ENCODE data around the gene ERICH6B.

DNA sequence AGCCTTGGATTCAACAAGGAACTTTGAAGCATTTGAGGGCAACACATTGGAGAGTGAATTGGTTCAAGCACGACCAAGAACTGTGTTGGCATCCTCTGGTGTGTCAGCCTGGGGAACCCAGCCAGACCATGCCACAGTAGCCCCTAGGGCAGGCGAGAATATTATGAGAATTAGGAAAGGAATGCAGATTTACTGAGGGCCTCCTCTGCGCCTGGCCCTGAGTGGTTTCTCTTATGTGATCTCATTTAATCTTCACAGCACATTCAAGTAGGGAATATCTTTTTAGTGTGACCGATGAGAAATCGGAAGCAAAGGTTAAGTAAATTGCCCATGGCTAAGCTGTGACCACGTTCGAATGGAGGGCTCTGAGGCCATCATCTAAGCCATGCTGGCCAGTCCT, 15.3 kb upstream of the ERICH6B start:
- TF ChIP-seq, protein P1, sequence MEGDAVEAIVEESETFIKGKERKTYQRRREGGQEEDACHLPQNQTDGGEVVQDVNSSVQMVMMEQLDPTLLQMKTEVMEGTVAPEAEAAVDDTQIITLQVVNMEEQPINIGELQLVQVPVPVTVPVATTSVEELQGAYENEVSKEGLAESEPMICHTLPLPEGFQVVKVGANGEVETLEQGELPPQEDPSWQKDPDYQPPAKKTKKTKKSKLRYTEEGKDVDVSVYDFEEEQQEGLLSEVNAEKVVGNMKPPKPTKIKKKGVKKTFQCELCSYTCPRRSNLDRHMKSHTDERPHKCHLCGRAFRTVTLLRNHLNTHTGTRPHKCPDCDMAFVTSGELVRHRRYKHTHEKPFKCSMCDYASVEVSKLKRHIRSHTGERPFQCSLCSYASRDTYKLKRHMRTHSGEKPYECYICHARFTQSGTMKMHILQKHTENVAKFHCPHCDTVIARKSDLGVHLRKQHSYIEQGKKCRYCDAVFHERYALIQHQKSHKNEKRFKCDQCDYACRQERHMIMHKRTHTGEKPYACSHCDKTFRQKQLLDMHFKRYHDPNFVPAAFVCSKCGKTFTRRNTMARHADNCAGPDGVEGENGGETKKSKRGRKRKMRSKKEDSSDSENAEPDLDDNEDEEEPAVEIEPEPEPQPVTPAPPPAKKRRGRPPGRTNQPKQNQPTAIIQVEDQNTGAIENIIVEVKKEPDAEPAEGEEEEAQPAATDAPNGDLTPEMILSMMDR (conservative IDR thresholded peaks at IDR 0.05; ENCODE audit: low read length), result no peak
- no peak for TF ChIP-seq EZH2phosphoT487 (IDR thresholded peaks at IDR 0.05; ENCODE audit: borderline replicate concordance, low read depth, low read length)
